Measurements from ENCODE around the gene COMMD9. TPM values are rescaled to one million over a fixed set of nuclear protein-coding genes. Genes with fewer than 3 reads are reported as not detected.
A peak's percentile ranks its signal among the peaks of the same experiment; 100 is the strongest.

Gene COMMD9
- total and polyA plus RNA-seq, 2 of the 4 experiments (the other 2 are of a cell fraction), result 50.7 to 58.3 TPM

GRCh38 chr11:36295926-36296325 lies 6.7 kb upstream of the COMMD9 start, which contains the start of gene PRR5L:
TSS of gene PRR5L (plus strand) at chr11:36296288. CDS start at chr11:36401122, 104,834 bp downstream.
- no peak within 1 kb of the TSS for H3K4me2 ChIP-seq (ENCODE audit: low read depth, low read length)
- DNase-seq (no peak), ATAC-seq (ENCODE audit: low read depth) (no peak)
- dilution Hi-C loops (cut with HindIII; ENCODE audit: low sequenced_read_pairs, unreplicated experiment), result loop anchor here (10.0 kb wide), 1 partner anchor 189 kb away; no protein-coding TSS in a partner anchor
- CTCF ChIA-PET, result interaction anchor here (1.6 to 6.5 kb wide), 2 partner anchors 182 to 197 kb away, joined by 5 to 66 read pairs; no protein-coding TSS in a partner anchor
- 0 out of 2 replicates have a peak within 1 kb of the TSS, but pooled peaks have one; percentile 13 for H2BK120ac ChIP-seq (ENCODE audit: low read depth, low read length)
- H3K56ac ChIP-seq (ENCODE audit: extremely low read depth, insufficient read depth, low read length), result no peak within 1 kb of the TSS
- in situ Hi-C loops (cut with MboI; ENCODE audit: low sequenced_read_pairs), result no loop called here
- H3K79me1 ChIP-seq (ENCODE audit: low read depth in 1 of 2, low read length in 2 of 2), result no peaks in the 10 kb centered on the region
- H3K4me3 ChIP-seq (ENCODE audit: insufficient read depth, low read depth, low read length), result no peak within 1 kb of the TSS
- H2AK9ac ChIP-seq (replicated peaks; ENCODE audit: low read depth, low read length, poor library complexity), result no peak within 1 kb of the TSS
- no peak within 1 kb of the TSS for H3K9ac ChIP-seq (ENCODE audit: low read depth, low read length)
- H4K8ac ChIP-seq (ENCODE audit: low read depth in 2 of 2, low read length in 2 of 2), result no peak within 1 kb of the TSS
- no peak within 1 kb of the TSS for H2AFZ ChIP-seq (replicated peaks; ENCODE audit: low read length, poor library complexity)
- no peak for TF ChIP-seq MXI1 (IDR thresholded peaks at IDR 0.05; ENCODE audit: borderline replicate concordance, low read depth, low read length)
- TF ChIP-seq ELK1 (IDR thresholded peaks at IDR 0.05; ENCODE audit: borderline replicate concordance, low read depth, low read length), result no peak
- TF ChIP-seq FOS (IDR thresholded peaks at IDR 0.05; ENCODE audit: low read depth, low read length), result no peak
- no peak for TF ChIP-seq RAD21 (IDR thresholded peaks at IDR 0.05; ENCODE audit: low read length)
- TF ChIP-seq POLR2A (IDR thresholded peaks at IDR 0.05; ENCODE audit: low read depth, low read length), result no peak
- no peak for TF ChIP-seq MAFK (IDR thresholded peaks at IDR 0.05; ENCODE audit: low read depth, low read length)
- no peak for TF ChIP-seq RCOR1 (IDR thresholded peaks at IDR 0.05; ENCODE audit: insufficient replicate concordance, low read length)
- no peak for TF ChIP-seq SMC3 (IDR thresholded peaks at IDR 0.05; ENCODE audit: low read depth, low read length)
- TF ChIP-seq, protein P1, sequence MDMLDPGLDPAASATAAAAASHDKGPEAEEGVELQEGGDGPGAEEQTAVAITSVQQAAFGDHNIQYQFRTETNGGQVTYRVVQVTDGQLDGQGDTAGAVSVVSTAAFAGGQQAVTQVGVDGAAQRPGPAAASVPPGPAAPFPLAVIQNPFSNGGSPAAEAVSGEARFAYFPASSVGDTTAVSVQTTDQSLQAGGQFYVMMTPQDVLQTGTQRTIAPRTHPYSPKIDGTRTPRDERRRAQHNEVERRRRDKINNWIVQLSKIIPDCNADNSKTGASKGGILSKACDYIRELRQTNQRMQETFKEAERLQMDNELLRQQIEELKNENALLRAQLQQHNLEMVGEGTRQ (IDR thresholded peaks at IDR 0.05; ENCODE audit: low read depth, low read length), result no peak
- TF ChIP-seq BHLHE40 (IDR thresholded peaks at IDR 0.05; ENCODE audit: low read depth, low read length), result no peak
- no peak for TF ChIP-seq NFE2L2 (IDR thresholded peaks at IDR 0.05; ENCODE audit: low read depth, low read length)
- TF ChIP-seq CEBPB (IDR thresholded peaks at IDR 0.05; ENCODE audit: low read depth, low read length), result no peak
- TF ChIP-seq CHD1 (IDR thresholded peaks at IDR 0.05; ENCODE audit: low read depth, low read length), result no peak
- no peak for TF ChIP-seq CTCF (conservative IDR thresholded peaks at IDR 0.05; ENCODE audit: low read depth, low read length)
- no peak within 1 kb of the TSS for H4K5ac ChIP-seq (ENCODE audit: low read depth, low read length)
- peak within 1 kb of the TSS; percentile 16; the same call in 1 of the 2 replicates for H3K4ac ChIP-seq (ENCODE audit: low read depth, low read length)
- H3K23ac ChIP-seq (ENCODE audit: low read depth, low read length), result no peak within 1 kb of the TSS
- H3K18ac ChIP-seq (ENCODE audit: low read depth, low read length), result no peak within 1 kb of the TSS
- peaks cover 3% of the 10 kb centered on the region; the same call in 1 of the 2 replicates for H3K27me3 ChIP-seq (ENCODE audit: control insufficient read depth, insufficient read depth, low read length)
- no peaks in the 10 kb centered on the region for H3K9me1 ChIP-seq (ENCODE audit: insufficient read depth, low read length)
- H4K20me1 ChIP-seq (ENCODE audit: insufficient read depth, low read length), result no peaks in the 10 kb centered on the region
- H3K27ac ChIP-seq (ENCODE audit: insufficient read depth, low read length), result no peak within 1 kb of the TSS
- 0 out of 2 replicates have a peak, but pooled peaks cover 2% of the 10 kb centered on the region for H3K4me1 ChIP-seq (ENCODE audit: control insufficient read depth, insufficient read depth, low read length)
- no peak within 1 kb of the TSS for H2BK5ac ChIP-seq (ENCODE audit: low read depth, low read length, poor library complexity, severe bottlenecking)
- no peak within 1 kb of the TSS for H3K14ac ChIP-seq (replicated peaks; ENCODE audit: low read depth, low read length)
- no peak within 1 kb of the TSS for H4K91ac ChIP-seq (ENCODE audit: insufficient read depth, low read depth, low read length)
- H2AK5ac ChIP-seq (ENCODE audit: low read depth, low read length), result no peak within 1 kb of the TSS
- POLR2A ChIA-PET (ENCODE audit: unreplicated experiment), result no interaction called here
- intact Hi-C loops (cut with micrococcal nuclease), result loop anchor here (5.0 kb wide), 1 partner anchor 81 kb away; no protein-coding TSS in a partner anchor
- WGBS, 2 experiments (ENCODE audit: extremely low coverage in 2 of 2, insufficient read length in 1 of 2), result no CpG with 5 or more reads among the region's 3 CpGs
- H3K9me3 ChIP-seq (ENCODE audit: control insufficient read depth, insufficient read depth, low read length), result no peaks in the 10 kb centered on the region
- no peak within 1 kb of the TSS for H2BK15ac ChIP-seq (ENCODE audit: low read depth, low read length)
- no TSS peak for BruUV-seq (replicated peaks)
- no peaks in the 10 kb centered on the region for H3K36me3 ChIP-seq (ENCODE audit: control insufficient read depth, insufficient read depth, low read length)
- H2BK20ac ChIP-seq (ENCODE audit: low read depth, low read length), result no peak within 1 kb of the TSS
